Muscle of leg (tissue), 9 donors: ENCODE measurements around the gene MYLK4. TPM values are rescaled to one million over a fixed set of nuclear protein-coding genes. Genes with fewer than 3 reads are reported as not detected.

Experiments used
- polyA plus RNA-seq, 8 donors: library from polyadenylated mRNA; unstranded; fragments of 120-200 nt; gene quantifications; one replicate each; pipeline versions ENCODE4 v1.2.1 to v1.2.3, GENCODE V29; 2013; ENCODE audit warnings: inconsistent platforms in 1 of 8, low replicate concordance in 1 of 8; ENCODE audit not compliant: insufficient read length in 8 of 8, insufficient read depth in 1 of 8
- total RNA-seq: library from RNA; stranded (reverse); fragments of 120-200 nt; gene quantifications from one replicate; pipeline ENCODE4 v1.2.4, GENCODE V29; 2013

MYLK4 gene
- total and polyA plus RNA-seq, 9 donors, result 6.1 to 12.1 (median 10.6) TPM

Other genes starting within 250 kb of the MYLK4 start
- 42.5 TPM for gene WRNIP1, start 14.5 kb upstream of the MYLK4 start, total RNA-seq
- gene WRNIP1, start 14.5 kb upstream of the MYLK4 start, polyA plus RNA-seq, result 10 to 100 TPM; 43.9 to 59.3 (median 50.2) TPM
- gene SERPINB1, start 90.9 kb upstream of the MYLK4 start, total RNA-seq, result 8.9 TPM
- 10 to 100 TPM; 11.7 to 19.6 (median 17.3) TPM for gene SERPINB1, start 90.9 kb upstream of the MYLK4 start, polyA plus RNA-seq
- 3.2 TPM for gene SERPINB9, start 152.4 kb upstream of the MYLK4 start, total RNA-seq
- gene SERPINB9, start 152.4 kb upstream of the MYLK4 start, polyA plus RNA-seq, result 1 to 10 TPM; 2.5 to 4.9 (median 3.0) TPM
- gene SERPINB6, start 220.6 kb upstream of the MYLK4 start, total RNA-seq, result 55.3 TPM
- 100 to 1,000 TPM in 1 of 8 donors, 10 to 100 TPM in 7; 84.2 to 101 (median 88.1) TPM for gene SERPINB6, start 220.6 kb upstream of the MYLK4 start, polyA plus RNA-seq
- 16.1 TPM for gene NQO2, start 249.0 kb upstream of the MYLK4 start, total RNA-seq
- gene NQO2, start 249.0 kb upstream of the MYLK4 start, polyA plus RNA-seq, result 10 to 100 TPM; 15.0 to 21.3 (median 19.9) TPM